Measurements from ENCODE around the gene ATP5ME. TPM values are rescaled to one million over a fixed set of nuclear protein-coding genes. Genes with fewer than 3 reads are reported as not detected.
A peak's percentile ranks its signal among the peaks of the same experiment; 100 is the strongest.

The ATP5ME gene
- total and polyA plus RNA-seq, 2 of the 13 experiments (the other 11 are each of a cell fraction or from before 2014, with no cell fraction given), result 305 to 753 TPM

DNA sequence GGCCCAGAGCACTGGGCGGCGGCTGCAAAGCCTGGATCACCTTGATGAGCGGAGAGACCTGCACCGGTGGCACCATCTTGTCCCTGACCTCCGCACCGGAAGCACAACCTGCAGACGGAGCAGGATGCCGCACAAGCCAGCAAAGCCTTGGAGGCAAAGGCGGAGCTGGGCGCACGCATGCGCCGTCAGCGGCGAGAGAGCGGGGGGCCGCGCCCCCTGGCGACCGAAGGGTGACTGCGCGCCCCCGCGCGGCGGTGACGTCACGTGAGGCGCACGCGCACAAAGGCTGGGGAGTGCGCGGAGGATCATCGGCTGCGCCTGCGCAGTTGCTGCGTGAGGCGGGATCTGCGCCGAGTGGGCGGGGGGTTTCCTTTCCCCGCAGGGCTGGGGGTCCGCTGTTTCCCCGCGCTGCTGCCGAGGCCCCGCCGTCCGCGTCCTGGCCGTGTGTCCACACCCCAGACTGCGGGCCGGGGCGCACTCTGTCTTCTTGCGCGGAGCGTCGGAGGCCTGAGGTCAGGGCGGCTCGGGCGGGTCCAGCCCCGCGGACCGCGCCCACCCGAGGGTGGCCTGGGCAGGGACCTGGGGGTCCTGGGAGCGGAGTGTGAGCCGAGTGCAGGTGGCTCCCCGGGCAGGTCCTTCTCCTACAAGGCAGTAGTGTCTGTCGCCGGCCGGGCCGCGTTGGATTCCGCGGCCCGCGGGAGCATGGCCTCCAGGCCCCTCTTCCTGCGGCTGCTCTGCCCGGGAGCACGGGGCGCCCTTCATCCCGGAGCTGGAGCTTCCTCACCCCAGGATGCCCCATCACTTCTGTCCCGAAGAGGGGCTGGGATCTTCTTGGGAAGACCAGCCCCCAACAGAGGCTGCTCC is at the start of gene ATP5ME, which contains the start of gene MYL5 (continued):
- TF ChIP-seq, protein P1, sequence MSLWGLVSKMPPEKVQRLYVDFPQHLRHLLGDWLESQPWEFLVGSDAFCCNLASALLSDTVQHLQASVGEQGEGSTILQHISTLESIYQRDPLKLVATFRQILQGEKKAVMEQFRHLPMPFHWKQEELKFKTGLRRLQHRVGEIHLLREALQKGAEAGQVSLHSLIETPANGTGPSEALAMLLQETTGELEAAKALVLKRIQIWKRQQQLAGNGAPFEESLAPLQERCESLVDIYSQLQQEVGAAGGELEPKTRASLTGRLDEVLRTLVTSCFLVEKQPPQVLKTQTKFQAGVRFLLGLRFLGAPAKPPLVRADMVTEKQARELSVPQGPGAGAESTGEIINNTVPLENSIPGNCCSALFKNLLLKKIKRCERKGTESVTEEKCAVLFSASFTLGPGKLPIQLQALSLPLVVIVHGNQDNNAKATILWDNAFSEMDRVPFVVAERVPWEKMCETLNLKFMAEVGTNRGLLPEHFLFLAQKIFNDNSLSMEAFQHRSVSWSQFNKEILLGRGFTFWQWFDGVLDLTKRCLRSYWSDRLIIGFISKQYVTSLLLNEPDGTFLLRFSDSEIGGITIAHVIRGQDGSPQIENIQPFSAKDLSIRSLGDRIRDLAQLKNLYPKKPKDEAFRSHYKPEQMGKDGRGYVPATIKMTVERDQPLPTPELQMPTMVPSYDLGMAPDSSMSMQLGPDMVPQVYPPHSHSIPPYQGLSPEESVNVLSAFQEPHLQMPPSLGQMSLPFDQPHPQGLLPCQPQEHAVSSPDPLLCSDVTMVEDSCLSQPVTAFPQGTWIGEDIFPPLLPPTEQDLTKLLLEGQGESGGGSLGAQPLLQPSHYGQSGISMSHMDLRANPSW (CRISPR knock-in tag; IDR thresholded peaks at IDR 0.05; ENCODE audit: borderline replicate concordance), result no peak; the same call in 1 of the 2 replicates
- peak; percentile 93 for TF ChIP-seq AGO2 (optimal IDR thresholded peaks at IDR 0.05; ENCODE audit: low read depth, low read length)
- TF ChIP-seq HINFP (CRISPR knock-in tag; IDR thresholded peaks at IDR 0.05; ENCODE audit: low read depth), result peak; percentile 87
- no peak for TF ChIP-seq SNAPC5 (CRISPR knock-in tag; IDR thresholded peaks at IDR 0.05; ENCODE audit: borderline replicate concordance)
- no peak; the same call in 1 of the 2 replicates for TF ChIP-seq ZBTB20 (CRISPR knock-in tag; IDR thresholded peaks at IDR 0.05; ENCODE audit: borderline replicate concordance, low read depth)
- TF ChIP-seq ISL2 (CRISPR knock-in tag; IDR thresholded peaks at IDR 0.05), result peak; percentile 58; the same call in 1 of the 2 replicates
- TF ChIP-seq HOXA5 (CRISPR knock-in tag; IDR thresholded peaks at IDR 0.05), result no peak
- TF ChIP-seq SMAD1 (CRISPR knock-in tag; IDR thresholded peaks at IDR 0.05; ENCODE audit: borderline replicate concordance, low read depth), result peak; percentile 19; the same call in 1 of the 2 replicates
- peak; percentile 3; the same call in 1 of the 2 replicates for TF ChIP-seq ZMAT3 (CRISPR knock-in tag; conservative IDR thresholded peaks at IDR 0.05)
- TF ChIP-seq ZNF670 (CRISPR knock-in tag; IDR thresholded peaks at IDR 0.05; ENCODE audit: borderline replicate concordance), result peak; percentile 91; the same call in 1 of the 2 replicates
- TF ChIP-seq ZBTB33 (CRISPR knock-in tag; IDR thresholded peaks at IDR 0.05), result peak; percentile 61
- TF ChIP-seq ZNF292 (CRISPR knock-in tag; IDR thresholded peaks at IDR 0.05; ENCODE audit: borderline replicate concordance, low read depth), result no peak
- TF ChIP-seq PHF21A (CRISPR knock-in tag; IDR thresholded peaks at IDR 0.05), result peak; percentile 50; the same call in 1 of the 2 replicates
- TF ChIP-seq GTF2F1 (IDR thresholded peaks at IDR 0.05; ENCODE audit: low read length), result no peak
- TF ChIP-seq ZNF317 (CRISPR knock-in tag; IDR thresholded peaks at IDR 0.05), result no peak
- TF ChIP-seq CAMTA2 (CRISPR knock-in tag; IDR thresholded peaks at IDR 0.05; ENCODE audit: borderline replicate concordance), result peak; percentile 75
- peak; percentile 60; the same call in 1 of the 2 replicates for TF ChIP-seq ZNF143 (CRISPR knock-in tag; IDR thresholded peaks at IDR 0.05)
- TF ChIP-seq HOMEZ (CRISPR knock-in tag; IDR thresholded peaks at IDR 0.05; ENCODE audit: low read depth), result no peak
- TF ChIP-seq TBP (CRISPR knock-in tag; IDR thresholded peaks at IDR 0.05), result no peak
- TF ChIP-seq ZNF891 (CRISPR knock-in tag; IDR thresholded peaks at IDR 0.05), result peak; percentile 87
- TF ChIP-seq SYNCRIP (IDR thresholded peaks at IDR 0.05; ENCODE audit: insufficient read depth, low read depth, low read length), result no peak

Data from HepG2 (cell line).